GM12892 (cell line): Measurements from ENCODE around the gene KRT12.

Experiments used
- POLR2A ChIP-seq: IDR thresholded peaks from 2 replicates; pipeline ENCODE4 v1.6.1; 2011; ENCODE audit warnings: low read depth, low read length, control low read depth
- POLR2AphosphoS5 ChIP-seq: IDR thresholded peaks from 2 replicates; pipeline ENCODE4 v1.6.1; 2011; ENCODE audit warnings: low read depth, low read length, control low read depth
- TAF1 ChIP-seq: IDR thresholded peaks from 2 replicates; pipeline ENCODE4 v1.6.1; 2011; ENCODE audit warnings: low read depth, mild to moderate bottlenecking, control low read depth, low read length, borderline replicate concordance

DNA sequence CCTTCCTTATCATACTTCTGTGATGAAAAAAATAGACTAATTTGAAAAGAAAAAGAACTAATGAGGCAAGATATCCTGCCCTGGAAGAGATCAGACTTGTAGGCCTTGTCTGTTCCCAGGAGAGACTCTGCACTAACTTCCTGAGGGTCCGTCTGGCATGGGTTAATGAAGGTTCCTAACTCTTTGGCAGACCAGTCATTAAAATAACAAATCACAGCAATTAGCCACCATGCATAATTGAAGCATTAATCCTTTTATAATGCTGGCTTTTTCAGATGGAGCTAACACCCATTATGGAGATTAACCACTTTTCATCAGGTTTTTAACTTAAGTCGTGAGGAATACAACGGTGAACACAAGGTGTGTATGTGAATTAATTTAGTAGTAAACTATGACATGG is 34.2 kb downstream of the KRT12 start:
- TF ChIP-seq TAF1 (no peak), POLR2AphosphoS5 (no peak), POLR2A (no peak)
